HG02759 (cell line): ENCODE measurements around the gene SYNJ2.
"Not testable (repeated sequence)": the region's sequence is repeated elsewhere in the genome, so short reads cannot be mapped to it uniquely, and the experiment has no call there.

Experiments used
- ATAC-seq: cut with Tn5 transposase; IDR thresholded peaks from one replicate; pipeline ENCODE4 v1.9.1; 2021; ENCODE audit warnings: mild to moderate bottlenecking, moderate library complexity; ENCODE audit not compliant: unreplicated experiment

SYNJ2 gene

GRCh38 chr6:157954150-157955117 lies 27.2 kb upstream of the SYNJ2 start:
- no peak for ATAC-seq

- no peak for ATAC-seq
Measured at GRCh38 chr6:157955675-157956074, 26.0 kb upstream of the SYNJ2 start.

- no peak for ATAC-seq
Measured at GRCh38 chr6:157956171-157956730, 25.4 kb upstream of the SYNJ2 start.

- ATAC-seq: no peak
Measured at GRCh38 chr6:157959451-157960227, 22.0 kb upstream of the SYNJ2 start.

- ATAC-seq: no peak
Measured at GRCh38 chr6:157961153-157961831, 20.4 kb upstream of the SYNJ2 start.

- no peak for ATAC-seq
Measured at GRCh38 chr6:157961832-157962575, 19.7 kb upstream of the SYNJ2 start.

- no peak for ATAC-seq
Measured at GRCh38 chr6:157962601-157963302, 18.9 kb upstream of the SYNJ2 start.

GRCh38 chr6:157964100-157964499 lies 17.6 kb upstream of the SYNJ2 start:
- no peak for ATAC-seq

- ATAC-seq: no peak
Measured at GRCh38 chr6:157965387-157965786, 16.3 kb upstream of the SYNJ2 start.

GRCh38 chr6:157966589-157966977 lies 15.1 kb upstream of the SYNJ2 start:
- ATAC-seq: no peak

GRCh38 chr6:157967020-157967419 lies 14.6 kb upstream of the SYNJ2 start:
- ATAC-seq: no peak

GRCh38 chr6:157967486-157967885 lies 14.2 kb upstream of the SYNJ2 start:
- no peak for ATAC-seq

GRCh38 chr6:157972177-157972576 lies 9.5 kb upstream of the SYNJ2 start:
- ATAC-seq: not testable (repeated sequence)

- no peak for ATAC-seq
Measured at GRCh38 chr6:157974341-157974894, 7.2 kb upstream of the SYNJ2 start.

GRCh38 chr6:157974967-157975366 lies 6.7 kb upstream of the SYNJ2 start:
- no peak for ATAC-seq

GRCh38 chr6:157975456-157975855 lies 6.2 kb upstream of the SYNJ2 start:
- ATAC-seq: no peak

GRCh38 chr6:157976345-157977175 lies 5.1 kb upstream of the SYNJ2 start:
- ATAC-seq: no peak

- ATAC-seq: no peak
Measured at GRCh38 chr6:157977176-157977804, 4.4 kb upstream of the SYNJ2 start.
